Stimulated activated CD8-positive, alpha-beta memory T cell treated with anti-CD3 and anti-CD28 coated beads, Interleukin-12 subunit alpha, Interleukin-12 subunit beta, amount 100 ng/mL, for 4 hours (primary cell): ENCODE results near the gene SECISBP2.

Experiments
- DNase-seq: peaks from one replicate; pipeline ENCODE4 v3.0.0-alpha.2; 2020; ENCODE audit warnings: low read depth

SECISBP2 gene

DNA sequence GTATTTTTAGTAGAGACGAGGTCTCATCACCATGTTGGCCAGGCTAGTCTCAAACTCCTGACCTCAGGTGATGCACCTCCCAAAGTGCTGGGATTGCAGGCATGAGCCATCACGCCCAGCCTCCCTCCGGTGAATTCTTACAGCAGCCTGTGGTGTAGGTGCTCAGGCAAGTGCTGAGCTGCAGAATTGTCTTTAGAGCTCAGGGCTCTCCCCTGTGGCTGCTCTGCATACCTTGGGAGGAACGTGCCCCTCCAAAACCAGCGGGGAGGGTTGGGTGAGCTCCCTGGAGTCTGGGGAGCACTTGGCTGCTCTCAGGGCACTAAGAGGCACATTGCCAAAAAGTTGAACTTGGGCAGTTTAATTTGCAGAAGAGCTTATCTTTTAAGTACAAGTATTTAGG lies 29.4 kb downstream of the SECISBP2 start:
- DNase-seq: no peak

DNA sequence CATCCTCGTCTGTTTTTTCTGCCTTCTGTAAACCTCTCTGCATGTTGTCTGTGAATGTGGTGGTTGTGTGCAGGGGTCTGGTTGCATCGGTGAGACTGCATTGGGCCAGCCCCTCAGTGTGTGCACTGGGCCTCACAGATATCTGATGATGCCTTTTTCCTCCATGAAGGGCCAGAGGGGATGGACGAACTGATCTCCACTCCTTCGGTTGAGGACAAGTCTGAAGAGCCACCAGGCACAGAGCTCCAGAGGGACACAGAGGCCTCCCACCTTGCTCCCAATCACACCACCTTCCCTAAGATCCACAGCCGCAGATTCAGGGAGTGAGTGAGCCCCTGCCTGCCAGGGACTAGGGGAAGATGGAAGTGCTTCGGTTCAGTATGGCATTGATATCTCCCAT lies 31.3 kb downstream of the SECISBP2 start:
- no peak for DNase-seq

DNA sequence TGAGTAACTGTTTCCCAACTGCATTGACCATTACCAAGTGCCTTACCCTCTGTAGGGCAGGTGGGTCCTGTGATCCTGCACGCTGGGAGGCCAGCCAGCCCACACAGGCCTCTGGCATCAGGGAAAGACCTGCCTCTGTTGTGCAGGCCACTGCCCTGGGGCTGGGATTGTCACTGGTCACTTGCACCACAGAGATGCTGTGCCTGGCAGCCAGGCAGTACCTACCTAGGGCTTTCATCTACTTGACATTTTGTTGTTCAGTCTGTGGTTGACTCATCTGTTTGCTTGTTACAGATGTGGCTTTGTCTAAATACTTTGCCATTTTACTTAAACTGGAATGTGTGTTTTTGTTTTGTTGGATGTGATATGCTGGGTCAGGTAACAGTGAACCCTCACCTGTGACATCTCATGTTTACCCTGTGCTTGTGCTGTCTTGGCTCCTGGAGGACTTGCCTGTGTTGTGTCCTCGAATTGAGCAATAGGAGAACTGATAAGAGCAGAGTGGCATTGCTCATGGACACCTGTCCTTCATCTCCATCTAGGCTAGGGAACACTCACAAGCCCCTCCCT lies 32.8 kb downstream of the SECISBP2 start:
- DNase-seq: no peak

DNA sequence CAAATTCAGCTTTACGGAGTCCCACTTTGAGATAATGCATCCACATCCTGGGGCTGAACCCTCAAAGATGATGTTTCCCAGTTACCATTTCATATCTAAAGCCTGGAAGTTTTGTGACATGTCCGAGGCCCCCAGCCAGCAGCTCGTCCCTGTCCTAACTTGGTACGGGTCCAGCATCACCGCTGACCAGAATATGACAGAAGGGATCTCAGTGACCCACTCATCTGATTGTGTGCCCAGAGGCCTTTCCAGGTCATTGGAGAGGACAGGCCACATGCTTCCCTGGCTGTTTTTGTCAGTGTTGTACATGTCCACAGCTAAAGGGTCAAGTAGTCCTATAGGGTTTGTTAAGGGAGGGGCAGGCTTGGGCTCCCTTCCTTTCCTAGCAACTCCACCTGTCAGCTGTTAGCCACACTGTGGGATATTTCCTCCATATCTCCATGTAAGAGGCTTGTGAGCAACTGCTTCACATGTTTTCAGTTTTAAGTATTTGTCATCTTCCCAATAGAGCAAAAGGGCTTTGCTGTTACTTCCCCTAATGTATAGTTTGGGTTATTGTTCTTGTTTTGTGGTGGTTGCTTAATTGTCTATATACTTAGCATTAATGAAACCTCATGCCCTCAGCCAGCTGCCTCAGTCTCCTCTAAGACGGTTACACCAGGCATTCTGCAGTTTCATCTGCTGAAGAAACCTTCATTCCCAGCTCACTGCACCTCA lies 33.4 kb downstream of the SECISBP2 start:
- no peak for DNase-seq

DNA sequence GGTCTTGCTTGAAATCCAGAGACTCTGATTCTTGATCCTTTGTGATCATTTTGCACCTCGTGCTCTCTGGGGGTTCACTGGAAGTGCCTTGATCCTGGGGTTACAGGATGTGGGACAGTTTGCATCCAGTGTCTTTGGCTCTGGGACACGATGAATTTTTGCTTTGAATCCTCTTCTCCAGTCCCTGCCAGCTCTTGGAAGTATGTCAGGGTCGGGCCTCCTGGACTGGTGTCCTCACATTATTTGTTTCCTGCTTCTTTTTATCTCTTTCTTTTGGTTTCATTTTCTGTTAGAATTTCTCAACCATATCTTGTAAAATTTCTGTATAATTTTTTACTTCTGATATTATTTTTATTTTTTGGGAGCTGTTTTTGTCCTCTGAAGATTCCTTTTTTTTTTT lies 34.2 kb downstream of the SECISBP2 start:
- no peak for DNase-seq

DNA sequence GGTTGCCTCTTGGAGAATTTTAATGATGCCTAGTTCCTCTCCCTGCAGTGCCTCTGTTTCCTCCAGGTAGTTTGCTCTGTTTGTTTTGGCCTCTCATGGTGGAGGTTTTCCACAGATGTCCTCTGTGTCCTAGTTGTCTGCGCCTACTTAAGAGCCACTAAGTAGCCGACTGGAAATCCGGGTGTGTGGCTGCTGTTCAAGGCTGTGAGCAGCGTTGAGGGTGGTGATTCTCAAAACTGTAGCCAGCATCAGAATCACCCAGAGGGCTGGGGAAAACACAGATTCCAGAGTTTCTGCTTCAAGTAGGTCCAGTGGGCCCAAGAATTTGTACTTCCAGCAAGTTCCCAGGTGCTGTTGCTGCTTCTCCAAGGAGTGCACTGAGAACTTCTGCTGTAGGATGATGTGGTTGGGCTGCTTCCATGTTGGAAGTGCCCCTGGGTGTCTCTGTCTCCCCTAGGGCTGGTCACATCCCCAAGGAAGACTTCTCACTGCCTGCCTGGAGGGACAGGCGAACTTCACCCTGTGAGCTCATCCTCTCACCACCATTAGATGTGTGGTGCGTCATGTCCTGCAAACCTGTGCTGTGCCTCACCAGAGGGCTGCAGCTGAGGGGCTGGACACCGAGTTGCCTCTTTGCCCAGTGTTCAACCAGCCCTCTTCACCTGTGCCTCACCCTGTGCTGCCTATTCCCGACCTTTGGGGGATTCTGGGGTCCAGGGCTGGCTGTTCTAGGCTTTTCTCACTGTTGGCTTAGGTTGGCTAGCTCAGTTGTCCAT lies 34.8 kb downstream of the SECISBP2 start:
- DNase-seq: no peak

DNA sequence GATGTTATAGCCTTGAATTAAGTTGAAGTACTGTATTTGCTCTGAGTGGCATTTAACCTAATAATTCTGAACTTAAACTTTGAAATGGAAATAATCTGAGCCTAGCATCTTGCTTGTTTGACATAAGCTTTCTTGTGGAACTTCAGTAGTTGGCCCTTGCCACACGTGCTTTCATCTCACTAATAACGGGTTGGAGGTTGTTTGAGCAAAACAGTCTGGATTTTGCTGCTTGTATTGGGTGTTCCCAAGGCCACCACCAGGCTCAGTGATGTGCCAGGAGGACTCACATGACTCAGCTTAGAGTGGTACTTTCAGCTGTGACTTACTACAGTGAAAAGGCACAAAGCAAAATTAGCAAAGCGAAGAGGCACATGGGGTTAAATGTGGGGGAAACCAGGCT lies 35.7 kb downstream of the SECISBP2 start:
- DNase-seq: no peak

DNA sequence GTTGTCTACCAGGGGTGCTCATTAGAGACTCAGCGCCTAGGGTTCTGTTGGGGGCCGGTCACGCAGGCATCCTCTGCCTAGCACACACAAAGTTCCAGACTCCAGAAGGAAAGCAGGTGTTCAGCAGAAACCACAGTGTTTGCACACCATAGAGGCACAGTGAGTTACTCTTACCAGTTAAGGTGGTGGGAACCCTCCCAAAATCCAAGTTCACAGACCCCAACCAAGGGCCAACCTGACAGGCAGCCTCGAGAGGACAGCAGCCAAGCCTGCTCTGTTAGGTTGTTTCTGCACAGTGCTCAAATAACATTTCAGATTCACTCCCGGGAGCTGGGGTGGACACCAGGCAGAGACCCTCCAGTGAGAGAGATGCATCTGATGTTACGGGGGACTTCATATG lies 36.2 kb downstream of the SECISBP2 start:
- no peak for DNase-seq

DNA sequence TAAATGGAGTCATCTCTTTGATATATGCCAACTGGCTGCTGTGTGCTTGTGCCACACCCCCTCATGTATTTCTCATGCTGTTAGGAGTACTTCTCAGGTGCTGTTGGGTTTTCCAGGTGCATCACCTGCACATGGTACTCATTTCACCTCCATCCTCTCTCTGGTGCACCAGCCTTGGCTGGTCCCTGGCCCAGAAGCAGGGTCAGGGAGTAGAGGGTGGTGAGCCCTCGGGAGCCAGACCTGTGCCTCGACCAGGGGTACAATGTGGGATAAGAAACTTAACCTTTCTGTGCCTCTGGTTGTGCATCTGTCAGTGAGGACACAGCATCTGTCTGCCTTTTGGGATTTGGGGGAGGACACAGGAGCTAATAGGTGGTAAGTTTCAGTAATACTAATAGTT lies 38.5 kb downstream of the SECISBP2 start:
- no peak for DNase-seq

DNA sequence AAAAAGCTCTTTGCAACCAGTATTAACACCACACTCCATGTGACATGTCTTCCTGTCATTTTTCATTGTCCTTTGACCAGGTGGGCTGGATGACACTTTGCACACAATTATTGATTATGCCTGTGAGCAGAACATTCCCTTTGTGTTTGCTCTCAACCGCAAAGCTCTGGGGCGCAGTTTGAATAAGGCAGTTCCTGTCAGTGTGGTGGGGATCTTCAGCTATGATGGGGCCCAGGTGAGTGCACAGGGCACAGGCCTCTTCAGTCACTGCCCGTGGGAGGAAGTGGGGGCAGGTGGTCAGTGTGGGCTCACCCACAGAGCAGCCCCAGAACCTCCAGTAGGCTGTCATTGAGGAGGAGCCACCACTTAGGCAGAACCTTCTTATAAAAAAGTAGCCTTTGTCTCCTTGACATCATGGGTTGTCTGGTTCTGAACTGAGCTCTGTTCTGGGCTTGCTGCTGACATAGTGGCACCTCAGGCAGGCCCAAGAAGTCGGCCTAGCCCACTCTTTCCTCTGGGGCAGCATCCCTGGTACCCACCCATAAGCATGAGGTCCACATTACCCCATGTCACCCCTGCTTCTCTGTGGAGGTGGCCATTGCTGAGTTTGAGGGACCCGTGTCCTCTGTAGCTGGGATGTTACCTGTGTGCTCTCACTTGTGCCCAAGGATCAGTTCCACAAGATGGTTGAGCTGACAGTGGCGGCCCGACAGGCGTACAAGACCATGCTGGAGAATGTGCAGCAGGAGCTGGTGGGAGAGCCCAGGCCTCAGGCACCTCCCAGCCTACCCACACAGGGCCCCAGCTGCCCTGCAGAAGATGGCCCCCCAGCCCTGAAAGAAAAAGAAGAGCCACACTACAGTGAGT lies 39.3 kb downstream of the SECISBP2 start:
- DNase-seq: no peak

DNA sequence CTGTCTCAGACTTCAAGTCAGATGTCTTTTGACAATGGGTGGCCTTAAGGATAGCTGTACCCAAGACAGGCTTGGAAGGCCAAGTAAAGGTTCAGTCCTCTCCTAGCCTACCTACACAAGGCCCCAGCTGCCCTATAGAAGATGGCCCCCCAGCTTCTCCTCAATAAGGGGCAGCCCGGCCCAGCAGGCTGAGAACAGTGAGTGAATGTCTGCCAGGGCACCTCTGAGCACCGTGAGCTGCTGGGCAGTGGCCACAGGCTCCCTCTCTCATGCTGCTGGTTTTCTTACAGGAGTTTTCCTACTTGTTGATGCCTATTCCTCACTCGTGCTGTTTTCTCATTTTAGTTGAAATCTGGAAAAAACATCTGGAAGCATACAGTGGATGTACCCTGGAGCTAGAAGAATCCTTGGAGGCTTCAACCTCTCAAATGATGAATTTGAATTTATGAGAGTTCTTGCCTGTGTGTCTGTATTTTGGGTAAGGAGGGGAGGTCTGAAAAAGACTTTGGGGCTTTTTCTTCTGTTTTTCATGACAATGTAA lies 40.1 kb downstream of the SECISBP2 start:
- DNase-seq: no peak

DNA sequence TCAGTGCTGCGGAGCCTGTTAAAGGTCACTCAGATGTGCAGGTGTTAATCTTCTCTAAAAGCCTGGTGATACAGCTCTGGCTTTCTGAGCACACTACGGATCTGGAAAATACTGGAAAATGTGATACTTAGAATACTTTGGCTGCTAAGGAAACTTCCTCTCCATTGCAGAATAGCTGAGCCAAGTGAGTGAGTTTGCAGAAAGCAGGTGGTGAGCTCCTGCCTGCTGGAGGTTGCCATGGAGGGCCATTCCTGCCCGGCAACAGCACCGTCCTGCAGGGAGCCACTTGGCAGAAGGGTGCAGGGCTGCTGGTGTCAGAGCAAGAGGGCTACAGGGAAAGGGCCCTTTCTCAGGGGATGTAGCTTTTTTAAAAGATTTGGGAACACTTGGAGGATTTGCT lies 40.7 kb downstream of the SECISBP2 start:
- no peak for DNase-seq

DNA sequence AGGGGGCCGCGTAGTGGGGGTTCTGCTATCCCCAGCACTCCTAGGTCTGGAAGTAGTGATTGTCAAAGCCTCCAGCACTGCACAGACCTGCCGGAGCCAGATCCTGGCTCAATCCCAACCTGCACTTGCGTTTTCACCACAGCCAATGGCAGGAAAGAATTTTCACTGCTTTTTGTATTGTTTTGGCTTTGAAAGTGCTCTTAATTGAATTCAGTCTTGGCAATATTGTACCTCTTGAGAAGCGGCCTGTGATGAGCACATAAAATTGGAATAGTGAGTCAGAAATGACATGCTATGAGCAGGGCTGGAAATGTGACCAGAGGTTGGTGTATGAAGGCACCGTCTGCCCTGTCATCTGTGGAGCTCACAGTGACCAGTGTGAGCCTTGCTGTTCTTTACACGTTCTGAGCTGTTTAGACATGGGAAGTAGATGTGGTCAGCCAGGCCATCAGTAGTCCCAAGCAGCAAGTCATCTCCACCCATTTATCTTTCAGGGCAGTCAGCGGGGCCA lies 41.5 kb downstream of the SECISBP2 start:
- no peak for DNase-seq

DNA sequence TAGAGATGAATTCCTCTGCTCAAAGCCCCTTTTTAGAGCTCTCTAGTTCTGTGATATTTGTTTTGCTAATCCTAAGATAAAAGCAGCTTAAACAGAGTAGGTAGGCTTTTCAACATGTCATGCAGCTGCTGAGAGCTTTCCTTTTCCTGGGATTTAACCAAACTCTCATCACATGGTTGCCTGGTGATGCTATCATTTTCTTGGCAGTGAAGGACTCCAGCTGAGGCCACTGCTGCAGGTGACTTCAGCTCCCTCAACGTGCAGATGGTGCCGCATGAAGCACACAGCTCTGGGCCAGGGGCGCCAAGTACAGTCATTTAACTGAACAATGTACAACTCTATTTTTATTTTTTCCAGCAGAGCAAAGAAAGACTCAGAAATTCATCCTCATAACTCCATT lies 42.2 kb downstream of the SECISBP2 start:
- DNase-seq: no peak

DNA sequence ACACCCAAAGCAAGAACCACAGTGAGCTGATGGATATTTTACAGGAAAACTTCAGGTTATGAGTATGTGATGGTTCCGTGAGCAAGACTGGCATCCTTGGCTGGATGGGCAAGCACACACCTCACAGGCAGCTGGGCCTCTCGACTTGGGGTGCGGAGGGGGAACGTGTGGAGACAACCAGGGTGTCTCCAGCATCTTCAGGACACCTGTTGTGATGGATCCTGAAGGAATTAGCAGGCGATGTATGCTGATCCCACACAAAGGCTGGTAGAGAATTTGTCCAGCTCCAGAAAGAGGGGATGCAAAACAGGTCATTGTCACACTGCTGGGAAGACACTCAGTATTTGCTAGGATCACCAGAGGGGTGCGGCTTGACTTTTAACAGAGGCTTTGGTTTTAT lies 42.7 kb downstream of the SECISBP2 start:
- no peak for DNase-seq

DNA sequence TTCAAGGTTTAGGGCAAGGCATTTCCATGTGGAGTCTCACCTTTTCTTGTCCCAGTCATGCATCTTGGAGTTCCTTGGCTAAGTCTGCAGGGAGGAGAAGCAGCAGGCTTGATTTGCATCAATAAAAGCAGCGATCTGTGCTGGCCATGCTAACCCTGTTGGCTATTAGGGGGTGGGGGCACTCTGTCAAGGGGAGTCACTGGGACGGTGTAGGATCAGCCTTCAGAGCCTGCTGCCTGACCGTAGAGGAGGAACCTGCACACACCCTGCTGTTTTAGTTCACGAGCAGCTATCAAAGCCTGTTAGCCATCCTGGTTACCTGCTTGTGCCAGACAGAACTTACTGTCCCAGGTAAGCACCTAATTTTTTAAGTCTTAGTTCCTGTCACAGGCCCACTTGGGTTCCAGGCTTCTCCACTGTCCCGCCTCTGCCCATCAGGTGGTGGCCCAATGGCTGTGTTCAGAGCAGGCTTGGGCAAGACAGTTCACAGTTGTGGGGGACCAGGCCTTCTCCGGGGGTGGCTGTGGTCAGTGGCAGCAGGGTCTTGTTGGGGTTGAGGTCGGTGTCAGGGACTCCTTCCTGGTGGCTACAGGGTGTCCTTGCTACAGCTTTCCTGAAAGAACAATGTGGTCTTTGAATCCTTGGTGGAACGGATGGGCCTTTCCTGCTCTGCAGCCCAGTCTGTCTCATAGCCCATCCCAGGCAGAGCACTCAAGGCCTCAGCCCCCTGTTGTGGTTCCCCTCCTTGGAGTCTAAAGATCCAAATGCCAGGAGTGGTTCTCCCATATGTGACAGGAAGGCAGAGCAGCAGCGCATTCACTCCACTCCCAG lies 43.7 kb downstream of the SECISBP2 start:
- no peak for DNase-seq

DNA sequence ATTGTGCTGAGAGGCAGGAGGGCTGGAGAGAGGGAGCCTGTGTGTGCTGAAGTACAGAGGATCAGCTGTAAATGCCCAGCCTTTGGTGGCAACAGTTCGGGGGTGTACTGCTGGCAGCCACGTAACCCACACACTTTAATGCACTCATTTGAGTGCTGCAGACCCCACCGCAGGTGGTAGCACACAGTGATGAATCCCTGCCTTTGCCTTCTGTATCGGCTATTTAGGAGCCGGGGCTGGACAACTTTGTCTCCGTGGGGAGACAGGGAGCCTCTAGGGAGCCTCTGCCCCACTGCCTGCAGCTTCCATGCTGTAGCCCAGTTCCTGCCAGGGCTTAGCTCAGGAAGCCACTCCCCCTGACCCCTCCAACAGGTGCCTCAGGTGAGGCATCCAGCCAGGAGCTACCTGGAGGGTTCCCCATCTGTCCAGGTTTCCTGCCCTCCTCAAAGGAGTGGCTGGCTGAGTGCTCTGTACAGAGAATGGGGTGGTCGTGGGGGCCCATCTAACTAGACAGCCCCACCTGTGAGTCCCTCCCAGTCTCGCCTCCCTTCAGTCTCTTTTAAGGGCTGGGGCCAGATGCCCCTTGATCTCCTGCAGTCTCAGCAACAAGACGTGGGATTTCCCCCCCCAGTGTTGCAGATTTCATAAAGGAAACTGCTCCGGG lies 44.5 kb downstream of the SECISBP2 start:
- DNase-seq: no peak

DNA sequence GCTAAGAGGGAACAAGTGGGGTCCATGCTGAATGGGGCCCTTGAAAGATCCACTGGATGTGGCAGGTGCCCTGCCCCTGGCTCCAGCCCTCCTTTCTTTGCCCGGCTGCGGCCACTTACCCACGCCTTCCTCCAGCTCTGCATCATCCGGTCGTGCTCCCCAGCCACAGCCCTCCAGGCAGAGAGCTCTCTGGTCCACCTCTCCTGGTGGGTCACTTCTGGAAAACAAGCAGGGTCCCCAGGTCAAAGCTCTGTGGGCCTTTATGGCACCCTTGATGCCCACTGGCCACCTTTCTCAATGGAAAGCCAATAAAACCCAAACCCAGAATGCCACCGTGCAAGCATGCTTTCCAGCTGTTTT lies 45.0 kb downstream of the SECISBP2 start:
- DNase-seq: no peak

DNA sequence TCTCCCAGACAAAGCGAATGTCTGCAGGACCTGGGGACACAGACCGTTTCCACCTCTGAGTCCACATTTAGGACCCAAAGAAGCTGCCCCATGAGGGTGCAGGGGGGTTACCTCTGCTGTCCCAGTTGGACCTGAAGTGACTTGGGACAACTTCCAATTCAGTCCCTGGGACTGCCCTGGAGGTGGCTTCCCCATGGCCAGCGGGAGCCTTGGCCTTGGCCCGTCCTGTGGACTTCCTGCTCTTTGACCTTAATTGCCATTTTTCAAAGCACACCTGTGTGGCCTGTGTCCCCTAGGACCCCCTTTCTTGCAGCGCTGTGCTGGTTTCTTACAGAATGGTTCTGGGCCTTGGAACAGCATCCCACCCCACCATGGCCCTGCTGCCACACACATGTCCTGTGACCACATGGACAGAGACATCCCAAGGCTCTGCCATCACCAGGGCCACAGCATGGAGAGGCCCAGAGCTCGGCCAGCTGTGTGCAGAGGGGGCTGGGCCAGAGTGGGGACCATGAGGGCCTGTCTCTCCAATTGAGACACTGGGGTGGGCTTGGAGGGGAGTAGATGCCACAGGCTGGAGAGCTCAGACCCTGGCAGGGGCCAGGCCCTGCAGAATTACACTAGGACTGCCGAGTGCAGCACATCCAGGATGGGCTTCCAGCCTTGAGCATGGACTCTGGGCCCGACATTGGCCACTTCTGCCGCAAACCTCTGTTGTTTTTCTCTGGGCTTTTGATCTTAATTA lies 45.8 kb downstream of the SECISBP2 start:
- DNase-seq: no peak
